ENCODE measurements around the gene HMGXB3. TPM values are rescaled to one million over a fixed set of nuclear protein-coding genes. Genes with fewer than 3 reads are reported as not detected.

Gene HMGXB3
- total and polyA plus RNA-seq, 2 of the 13 experiments (the other 11 are each of a cell fraction or from before 2014, with no cell fraction given), result 18.8 to 23.8 TPM

GRCh38 chr5:149960272-149961185, 40.0 kb upstream of the HMGXB3 start, which contains the start of gene SLC26A2 (continued):
- TF ChIP-seq ZBTB4 (CRISPR knock-in tag; IDR thresholded peaks at IDR 0.05; ENCODE audit: borderline replicate concordance) (peak; percentile 74; the same call in 1 of the 2 replicates), RAD51 (IDR thresholded peaks at IDR 0.05; ENCODE audit: borderline replicate concordance) (peak; percentile 95), TEAD3 (CRISPR knock-in tag; optimal IDR thresholded peaks at IDR 0.05; ENCODE audit: borderline replicate concordance) (peak; percentile 34), HOXA9 (CRISPR knock-in tag; IDR thresholded peaks at IDR 0.05; ENCODE audit: borderline replicate concordance) (peak; percentile 44; the same call in 1 of the 2 replicates), TCF12 (IDR thresholded peaks at IDR 0.05) (no peak), TCF12 (CRISPR knock-in tag; IDR thresholded peaks at IDR 0.05) (peak; percentile 66; the same call in 1 of the 2 replicates), FOXJ3 (CRISPR knock-in tag; IDR thresholded peaks at IDR 0.05; ENCODE audit: borderline replicate concordance) (no peak), PAXIP1 (CRISPR knock-in tag; conservative IDR thresholded peaks at IDR 0.05) (0 out of 2 replicates have a peak, but pooled peaks have one; percentile 16), ZZZ3 (CRISPR knock-in tag; IDR thresholded peaks at IDR 0.05; ENCODE audit: borderline replicate concordance) (no peak), ZFP37 (CRISPR knock-in tag; IDR thresholded peaks at IDR 0.05; ENCODE audit: borderline replicate concordance) (no peak; the same call in 1 of the 2 replicates), ZSCAN9 (CRISPR knock-in tag; IDR thresholded peaks at IDR 0.05; ENCODE audit: borderline replicate concordance) (peak; percentile 55; the same call in 1 of the 2 replicates), ZNF580 (CRISPR knock-in tag; IDR thresholded peaks at IDR 0.05; ENCODE audit: borderline replicate concordance, low read depth) (peak; percentile 36; the same call in 1 of the 2 replicates), RFX5 (IDR thresholded peaks at IDR 0.05; ENCODE audit: low read depth, low read length) (no peak), RXRB (CRISPR knock-in tag; IDR thresholded peaks at IDR 0.05; ENCODE audit: borderline replicate concordance) (peak; percentile 30), PCBP1 (IDR thresholded peaks at IDR 0.05; ENCODE audit: borderline replicate concordance, low read depth, low read length) (peak; percentile 49; the same call in 1 of the 2 replicates)
- TF ChIP-seq, protein P1, sequence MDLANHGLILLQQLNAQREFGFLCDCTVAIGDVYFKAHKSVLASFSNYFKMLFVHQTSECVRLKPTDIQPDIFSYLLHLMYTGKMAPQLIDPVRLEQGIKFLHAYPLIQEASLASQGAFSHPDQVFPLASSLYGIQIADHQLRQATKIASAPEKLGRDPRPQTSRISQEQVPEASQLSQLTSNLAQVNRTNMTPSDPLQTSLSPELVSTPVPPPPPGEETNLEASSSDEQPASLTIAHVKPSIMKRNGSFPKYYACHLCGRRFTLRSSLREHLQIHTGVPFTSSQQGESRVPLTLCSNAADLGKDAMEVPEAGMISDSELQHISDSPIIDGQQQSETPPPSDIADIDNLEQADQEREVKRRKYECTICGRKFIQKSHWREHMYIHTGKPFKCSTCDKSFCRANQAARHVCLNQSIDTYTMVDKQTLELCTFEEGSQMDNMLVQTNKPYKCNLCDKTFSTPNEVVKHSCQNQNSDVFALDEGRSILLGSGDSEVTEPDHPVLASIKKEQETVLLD (CRISPR knock-in tag; IDR thresholded peaks at IDR 0.05; ENCODE audit: low read depth), result peak; percentile 92
- TF ChIP-seq, protein P2, sequence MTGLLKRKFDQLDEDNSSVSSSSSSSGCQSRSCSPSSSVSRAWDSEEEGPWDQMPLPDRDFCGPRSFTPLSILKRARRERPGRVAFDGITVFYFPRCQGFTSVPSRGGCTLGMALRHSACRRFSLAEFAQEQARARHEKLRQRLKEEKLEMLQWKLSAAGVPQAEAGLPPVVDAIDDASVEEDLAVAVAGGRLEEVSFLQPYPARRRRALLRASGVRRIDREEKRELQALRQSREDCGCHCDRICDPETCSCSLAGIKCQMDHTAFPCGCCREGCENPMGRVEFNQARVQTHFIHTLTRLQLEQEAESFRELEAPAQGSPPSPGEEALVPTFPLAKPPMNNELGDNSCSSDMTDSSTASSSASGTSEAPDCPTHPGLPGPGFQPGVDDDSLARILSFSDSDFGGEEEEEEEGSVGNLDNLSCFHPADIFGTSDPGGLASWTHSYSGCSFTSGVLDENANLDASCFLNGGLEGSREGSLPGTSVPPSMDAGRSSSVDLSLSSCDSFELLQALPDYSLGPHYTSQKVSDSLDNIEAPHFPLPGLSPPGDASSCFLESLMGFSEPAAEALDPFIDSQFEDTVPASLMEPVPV (CRISPR knock-in tag; IDR thresholded peaks at IDR 0.05), result peak; percentile 59
